Tibial nerve (tissue), 4 donors: ENCODE measurements around the gene KL.

Experiments
- CTCF ChIP-seq, 5 experiments: fragments of 200-600 bp in 3 of 5; fragments of 450-650 bp in 2 of 5; sonication (generic) in 3 of 5; IDR thresholded peaks; one replicate each; pipeline ENCODE4 v1.5.1; 2016 to 2019; ENCODE audit warnings: antibody characterized with exemption in 5 of 5, mild to moderate bottlenecking in 3 of 5, moderate library complexity in 2 of 5
- EP300 ChIP-seq, 2 donors: sonication (generic); formaldehyde crosslinking; IDR thresholded peaks; one replicate each; pipeline ENCODE4 v1.6.1; 2017; ENCODE audit warnings: antibody characterized with exemption in 2 of 2, mild to moderate bottlenecking in 1 of 2
- POLR2A ChIP-seq, 2 donors: fragments of 450-650 bp; IDR thresholded peaks; one replicate each; pipeline ENCODE4 v1.6.1; 2017; ENCODE audit warnings: antibody characterized with exemption in 2 of 2, mild to moderate bottlenecking in 2 of 2, moderate library complexity in 2 of 2

- TF ChIP-seq POLR2A (IDR thresholded peaks at IDR 0.05): no peak
- no peak for TF ChIP-seq CTCF (IDR thresholded peaks at IDR 0.05)
- TF ChIP-seq EP300 (IDR thresholded peaks at IDR 0.05): no peak
Observed at GRCh38 chr13:33087091-33087490, 70.9 kb downstream of the KL start.
